Right lobe of liver (tissue), 6 donors: Measurements from ENCODE around the gene PRRX2. TPM values are rescaled to one million over a fixed set of nuclear protein-coding genes. Genes with fewer than 3 reads are reported as not detected.

Source experiments
- ATAC-seq, 4 donors: fragments of 200-7000 bp; cut with Tn5 transposase; one replicate each; pipeline ENCODE4 v1.9.1; 2020; ENCODE audit warnings: mild to moderate bottlenecking in 4 of 4, moderate library complexity in 4 of 4
- DNase-seq, 3 donors: peaks; one replicate each; pipeline ENCODE4 v3.0.0-alpha.2; 2020
- H3K27ac ChIP-seq, 3 donors: fragments of 200-600 bp; one replicate each; pipeline ENCODE4 v1.8.0; 2022
- H3K27me3 ChIP-seq, 2 donors: fragments of 200-600 bp; one replicate each; pipeline ENCODE4 v1.8.0; 2022
- H3K36me3 ChIP-seq, 4 donors: fragments of 200-600 bp; sonication (generic) in 1 of 4; one replicate each; pipeline versions ENCODE4 v1.5.1 to v1.8.0; 2017 to 2022; ENCODE audit warnings: control low read depth in 1 of 4
- H3K4me1 ChIP-seq, 4 donors: fragments of 200-600 bp; sonication (generic) in 1 of 4; one replicate each; pipeline versions ENCODE4 v1.5.1 to v1.8.0; 2017 to 2022; ENCODE audit warnings: control low read depth in 1 of 4
- H3K4me3 ChIP-seq, 3 donors: fragments of 200-600 bp; one replicate each; pipeline ENCODE4 v1.8.0; 2022
- H3K9me3 ChIP-seq, 4 donors: fragments of 200-600 bp; sonication (generic) in 1 of 4; one replicate each; pipeline versions ENCODE4 v1.5.1 to v1.8.0; 2017 to 2022; ENCODE audit warnings: control low read depth in 1 of 4
- POLR2A ChIP-seq: fragments of 450-650 bp; IDR thresholded peaks from one replicate; pipeline ENCODE4 v1.6.1; 2017; ENCODE audit warnings: antibody characterized with exemption, mild to moderate bottlenecking
- WGBS: methylation state at CpG from one replicate; pipeline ENCODE4 v1.1.6; 2018; ENCODE audit warnings: low coverage, low lambda C conversion rate; ENCODE audit not compliant: insufficient coverage; ENCODE audit errors: missing lambda C conversion rate; 5-methylcytosine and 5-hydroxymethylcytosine counted together
- intact Hi-C, 2 donors: fragments of 100-400 bp; cut with DNase I; formaldehyde crosslinking; loops; one replicate each; pipeline versions ENCODE4 v1.11.2 to v1.14.1; 2022
- total RNA-seq, 6 experiments: library from RNA; depleted of rRNA in 2 of 6; stranded (reverse); fragments of >200 nt in 2 of 6; fragmentation: NEBNext Ultra II Directional in 3 of 6; extraction: Animal tissue kit (Norgen Biotek cat#: 25700) in 3 of 6; gene quantifications; one replicate each; pipeline versions ENCODE4 v1.1.0 to v1.2.4, GENCODE V29; 2016 to 2023
- TF ChIP-seq, protein P1 (sequence below), 4 donors: fragments of 200-600 bp in 3 of 4; fragments of 450-650 bp in 1 of 4; IDR thresholded peaks; one replicate each; pipeline versions ENCODE4 v1.5.1 to v1.8.0; 2016 to 2022; ENCODE audit warnings: antibody characterized with exemption in 4 of 4, mild to moderate bottlenecking in 2 of 4
- donor health status: DM: no; HTN: yes; CAD: no.
- donor health status: DM: no; HTN: no; CAD: no.
- donor health status: DM: no; HTN: no; CAD: no.
- donor health status: DM: no; HTN: yes; CAD: no.
- donor health status: DM: no; HTN: yes; CAD: no.

The PRRX2 gene
- total RNA-seq, 6 experiments from 2014 or later: not detected

DNA sequence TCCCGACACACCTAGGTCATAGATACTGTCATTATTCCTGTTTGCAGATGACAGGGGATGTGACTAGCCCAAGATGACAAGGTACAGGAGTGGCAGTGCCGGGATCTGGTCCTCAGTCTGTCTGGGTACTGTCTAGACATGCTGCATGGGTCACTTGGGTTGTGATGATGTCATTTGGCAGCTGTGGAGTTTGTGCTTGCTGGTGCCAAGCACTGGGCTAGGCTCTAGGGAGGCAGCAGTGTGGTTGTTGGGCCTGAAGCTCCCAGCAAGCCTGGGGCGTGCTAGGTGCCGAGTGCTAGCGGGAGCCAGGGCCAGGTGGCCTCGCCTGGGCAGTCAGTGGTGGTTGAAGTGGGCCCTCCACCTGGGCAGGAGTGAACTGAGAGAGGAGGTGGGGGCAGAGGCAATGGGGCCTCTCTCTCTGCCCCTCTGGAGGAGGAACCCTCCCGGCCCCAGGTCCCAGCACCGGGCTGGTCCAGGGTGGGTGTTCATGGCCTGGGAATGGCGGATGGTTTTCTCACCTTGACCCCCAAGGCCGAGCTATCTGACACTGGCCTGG is 14.7 kb upstream of the PRRX2 start:
- Histone ChIP-seq H3K27ac (no peak overlapping the region), H3K9me3 (no peaks in the 10 kb centered on the region)

DNA sequence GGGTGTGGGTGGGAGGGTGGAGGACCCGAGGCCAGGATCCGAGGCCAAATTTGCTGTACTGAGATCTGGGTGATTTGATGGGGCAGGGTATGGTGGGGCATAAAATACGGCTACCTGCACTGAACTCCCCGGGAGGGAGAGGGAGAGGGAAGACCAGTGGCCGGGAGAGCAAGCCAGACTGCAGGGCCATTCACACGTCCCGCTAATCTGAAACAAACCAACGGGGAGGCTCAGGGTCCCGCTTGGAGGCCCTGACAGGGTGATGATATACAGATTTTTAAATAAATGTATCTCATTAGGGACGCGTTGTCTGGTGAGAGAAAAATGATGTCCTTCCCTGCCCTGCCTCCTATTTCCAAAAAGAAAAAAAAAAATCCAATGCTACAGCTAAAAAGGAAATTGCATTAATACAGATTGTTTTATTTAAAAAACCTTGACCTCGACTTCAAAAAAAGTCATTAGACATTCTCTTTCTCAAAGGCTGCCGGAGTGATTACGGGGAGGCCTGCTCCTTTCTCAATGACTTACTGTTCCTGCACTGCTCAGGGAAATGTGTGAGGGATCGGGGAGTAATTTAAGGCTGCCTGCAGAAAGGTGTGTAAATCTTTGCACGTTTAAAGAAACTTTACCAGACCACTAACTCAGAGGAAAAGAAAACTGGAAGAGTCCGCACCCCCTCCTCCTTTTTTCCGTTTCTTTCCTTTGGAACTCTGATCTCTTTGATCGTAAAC is 11.5 kb upstream of the PRRX2 start:
- Histone ChIP-seq H3K4me3 (no peak overlapping the region), H3K27me3 (no peaks in the 10 kb centered on the region), H3K4me1 (no peaks in the 10 kb centered on the region), H3K9me3 (no peaks in the 10 kb centered on the region), H3K27ac (no peak overlapping the region), H3K36me3 (no peaks in the 10 kb centered on the region)
- intact Hi-C loops: no loop called here
- WGBS: 40% methylated on average over 18 of the region's 19 CpGs
- DNase-seq (no peak), ATAC-seq (no peak)
- TF ChIP-seq, protein P1, sequence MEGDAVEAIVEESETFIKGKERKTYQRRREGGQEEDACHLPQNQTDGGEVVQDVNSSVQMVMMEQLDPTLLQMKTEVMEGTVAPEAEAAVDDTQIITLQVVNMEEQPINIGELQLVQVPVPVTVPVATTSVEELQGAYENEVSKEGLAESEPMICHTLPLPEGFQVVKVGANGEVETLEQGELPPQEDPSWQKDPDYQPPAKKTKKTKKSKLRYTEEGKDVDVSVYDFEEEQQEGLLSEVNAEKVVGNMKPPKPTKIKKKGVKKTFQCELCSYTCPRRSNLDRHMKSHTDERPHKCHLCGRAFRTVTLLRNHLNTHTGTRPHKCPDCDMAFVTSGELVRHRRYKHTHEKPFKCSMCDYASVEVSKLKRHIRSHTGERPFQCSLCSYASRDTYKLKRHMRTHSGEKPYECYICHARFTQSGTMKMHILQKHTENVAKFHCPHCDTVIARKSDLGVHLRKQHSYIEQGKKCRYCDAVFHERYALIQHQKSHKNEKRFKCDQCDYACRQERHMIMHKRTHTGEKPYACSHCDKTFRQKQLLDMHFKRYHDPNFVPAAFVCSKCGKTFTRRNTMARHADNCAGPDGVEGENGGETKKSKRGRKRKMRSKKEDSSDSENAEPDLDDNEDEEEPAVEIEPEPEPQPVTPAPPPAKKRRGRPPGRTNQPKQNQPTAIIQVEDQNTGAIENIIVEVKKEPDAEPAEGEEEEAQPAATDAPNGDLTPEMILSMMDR (IDR thresholded peaks at IDR 0.05): no peak
- TF ChIP-seq POLR2A: no peak

More for the DNA sequence above, 14.7 kb upstream of the PRRX2 start:
- no CpG with 5 or more reads among the region's 10 CpGs for WGBS
- DNase-seq (peak in 1 of 3 donors; percentile 17), ATAC-seq (no peak)
- TF ChIP-seq, protein P1 (IDR thresholded peaks at IDR 0.05): no peak
- TF ChIP-seq POLR2A: no peak
- H3K36me3 ChIP-seq: no peaks in the 10 kb centered on the region
- intact Hi-C loops: no loop called here
- H3K4me3 ChIP-seq: no peak overlapping the region
- no peaks in the 10 kb centered on the region for H3K4me1 ChIP-seq
- H3K27me3 ChIP-seq: no peaks in the 10 kb centered on the region

DNA sequence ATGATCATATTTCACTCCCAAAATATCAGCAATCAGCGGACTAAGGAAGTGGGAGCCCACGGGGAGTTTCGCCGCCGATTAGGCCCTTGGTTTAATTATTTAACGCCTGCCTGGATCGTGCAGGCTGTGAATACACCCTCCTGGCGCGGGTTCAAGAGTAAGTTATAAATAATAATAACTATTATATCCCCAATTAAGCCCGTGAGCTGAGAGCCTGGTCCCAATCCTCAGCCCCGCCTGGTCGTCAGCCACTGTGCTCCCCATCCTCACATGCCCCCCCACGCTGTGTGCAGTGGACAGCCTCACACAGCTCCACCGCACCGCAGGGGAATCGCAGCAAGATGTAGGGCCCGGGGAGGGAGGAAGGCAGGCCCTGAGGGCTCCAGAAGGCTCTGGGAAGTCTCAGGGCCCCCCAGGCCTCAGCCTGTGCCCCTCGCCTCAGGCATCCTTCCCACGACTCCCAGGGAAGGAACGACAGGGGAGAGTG is 10.8 kb upstream of the PRRX2 start:
- DNase-seq (peak in 1 of 3 donors; percentile 11), ATAC-seq (no peak)
- no peaks in the 10 kb centered on the region for H3K36me3 ChIP-seq
- H3K4me1 ChIP-seq: no peaks in the 10 kb centered on the region
- no peak overlapping the region for H3K4me3 ChIP-seq
- 47% methylated on average over 17 of the region's 20 CpGs for WGBS
- no peaks in the 10 kb centered on the region for H3K9me3 ChIP-seq
- TF ChIP-seq POLR2A: no peak
- TF ChIP-seq, protein P1 (IDR thresholded peaks at IDR 0.05): no peak
- intact Hi-C loops: no loop called here
- H3K27me3 ChIP-seq: no peaks in the 10 kb centered on the region
- no peak overlapping the region for H3K27ac ChIP-seq

DNA sequence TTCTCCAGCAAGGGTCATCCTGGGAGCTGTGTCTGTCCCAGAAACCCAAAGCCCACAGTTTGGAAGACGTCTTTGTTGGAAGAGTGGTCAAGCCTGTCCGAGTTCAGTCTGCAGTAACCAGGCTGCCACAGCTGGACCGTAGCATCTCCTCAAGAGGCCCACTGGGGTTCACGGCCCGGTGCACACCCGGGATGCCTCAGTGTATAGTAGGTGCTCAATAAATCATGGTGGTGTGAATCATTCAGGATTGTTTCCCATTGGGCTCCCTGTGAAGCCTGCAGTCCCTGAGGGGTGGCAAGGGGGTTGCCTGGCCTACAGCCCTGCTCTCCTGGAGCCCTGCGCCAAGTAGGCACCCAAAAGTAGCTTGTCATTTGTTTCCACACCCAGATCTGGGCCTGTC is 10.3 kb upstream of the PRRX2 start:
- no peak for ATAC-seq
- intact Hi-C loops: no loop called here
- 67% methylated on average over 1 of the region's 7 CpGs for WGBS
- TF ChIP-seq, protein P1 (IDR thresholded peaks at IDR 0.05): no peak
- no peak for TF ChIP-seq POLR2A
- no peaks in the 10 kb centered on the region for H3K9me3 ChIP-seq
- no peak overlapping the region for H3K4me3 ChIP-seq
- no peaks in the 10 kb centered on the region for H3K4me1 ChIP-seq
- H3K36me3 ChIP-seq: no peaks in the 10 kb centered on the region
- DNase-seq: no peak
- no peak overlapping the region for H3K27ac ChIP-seq
- no peaks in the 10 kb centered on the region for H3K27me3 ChIP-seq
